ENCODE results near the gene MGST1. TPM values are rescaled to one million over a fixed set of nuclear protein-coding genes. Genes with fewer than 3 reads are reported as not detected.

Gene MGST1
- total RNA-seq, 2 donors from 2014 or later: 51.5 to 173 TPM

DNA sequence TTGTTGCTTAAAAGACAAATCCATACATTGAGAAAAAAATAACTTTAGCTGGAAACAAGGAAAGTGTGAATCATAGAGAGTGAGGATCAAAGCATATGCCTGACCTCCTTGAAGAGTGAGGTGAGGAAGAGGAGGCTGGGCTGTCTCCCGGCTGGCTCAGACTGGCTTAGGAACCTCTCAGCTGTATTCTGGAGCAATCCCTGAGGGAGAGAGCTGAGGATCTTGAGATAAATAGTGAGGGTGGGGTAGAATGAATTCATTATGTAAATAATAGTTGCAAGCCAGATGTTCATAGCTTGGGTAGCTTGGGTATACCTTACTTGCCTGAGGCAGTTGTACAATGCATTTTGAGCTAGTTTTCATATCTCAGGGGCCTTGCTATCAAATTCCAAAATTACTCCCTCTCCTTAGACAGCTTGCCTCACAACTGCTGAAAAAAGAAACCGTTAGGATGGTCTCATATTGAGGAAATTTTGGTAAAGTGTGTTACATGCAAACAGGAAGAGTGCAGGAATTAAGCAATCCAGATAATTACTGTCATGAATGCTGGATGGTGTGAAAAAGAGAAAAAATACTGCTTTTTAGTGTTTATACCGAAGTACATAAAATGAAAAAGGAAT lies 39.5 kb upstream of the MGST1 start:
- no peak for DNase-seq (ENCODE audit: low spot score)
- H3K9me3 ChIP-seq: peaks cover 0 to 14% of the 10 kb centered on the region in 2 donors
- no peaks in the 10 kb centered on the region for H3K36me3 ChIP-seq
- TF ChIP-seq, protein P1, sequence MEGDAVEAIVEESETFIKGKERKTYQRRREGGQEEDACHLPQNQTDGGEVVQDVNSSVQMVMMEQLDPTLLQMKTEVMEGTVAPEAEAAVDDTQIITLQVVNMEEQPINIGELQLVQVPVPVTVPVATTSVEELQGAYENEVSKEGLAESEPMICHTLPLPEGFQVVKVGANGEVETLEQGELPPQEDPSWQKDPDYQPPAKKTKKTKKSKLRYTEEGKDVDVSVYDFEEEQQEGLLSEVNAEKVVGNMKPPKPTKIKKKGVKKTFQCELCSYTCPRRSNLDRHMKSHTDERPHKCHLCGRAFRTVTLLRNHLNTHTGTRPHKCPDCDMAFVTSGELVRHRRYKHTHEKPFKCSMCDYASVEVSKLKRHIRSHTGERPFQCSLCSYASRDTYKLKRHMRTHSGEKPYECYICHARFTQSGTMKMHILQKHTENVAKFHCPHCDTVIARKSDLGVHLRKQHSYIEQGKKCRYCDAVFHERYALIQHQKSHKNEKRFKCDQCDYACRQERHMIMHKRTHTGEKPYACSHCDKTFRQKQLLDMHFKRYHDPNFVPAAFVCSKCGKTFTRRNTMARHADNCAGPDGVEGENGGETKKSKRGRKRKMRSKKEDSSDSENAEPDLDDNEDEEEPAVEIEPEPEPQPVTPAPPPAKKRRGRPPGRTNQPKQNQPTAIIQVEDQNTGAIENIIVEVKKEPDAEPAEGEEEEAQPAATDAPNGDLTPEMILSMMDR (IDR thresholded peaks at IDR 0.05): no peak
- H3K27me3 ChIP-seq: no peaks in the 10 kb centered on the region
- H3K4me1 ChIP-seq: no peaks in the 10 kb centered on the region
- H3K4me3 ChIP-seq: no peak overlapping the region
- H3K27ac ChIP-seq: no peak overlapping the region

DNA sequence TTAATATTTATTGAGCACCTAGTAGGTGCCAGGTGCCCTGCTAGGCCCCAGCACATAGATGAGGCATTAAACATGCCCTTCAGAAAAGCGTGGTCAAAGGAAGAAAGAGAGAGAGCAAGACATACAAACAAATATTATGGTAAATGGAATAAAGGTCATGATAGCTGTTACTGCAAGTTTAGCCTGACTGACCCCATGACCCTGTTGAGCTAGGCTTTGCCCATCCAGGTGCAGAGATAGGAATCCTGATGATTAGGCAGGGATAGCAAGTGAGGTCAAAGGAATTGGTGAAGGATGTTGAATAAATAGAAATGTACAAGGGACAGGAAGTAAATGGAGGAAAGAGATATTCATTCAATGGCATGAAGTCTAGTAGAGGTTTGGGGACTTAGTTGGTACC lies 36.5 kb upstream of the MGST1 start:
- TF ChIP-seq, protein P1 (IDR thresholded peaks at IDR 0.05): no peak
- DNase-seq (ENCODE audit: low spot score): no peak
- H3K27ac ChIP-seq: no peak overlapping the region
- H3K4me1 ChIP-seq: no peaks in the 10 kb centered on the region
- no peaks in the 10 kb centered on the region for H3K36me3 ChIP-seq
- peaks cover 0 to 14% of the 10 kb centered on the region in 2 donors for H3K9me3 ChIP-seq
- no peaks in the 10 kb centered on the region for H3K27me3 ChIP-seq
- no peak overlapping the region for H3K4me3 ChIP-seq

DNA sequence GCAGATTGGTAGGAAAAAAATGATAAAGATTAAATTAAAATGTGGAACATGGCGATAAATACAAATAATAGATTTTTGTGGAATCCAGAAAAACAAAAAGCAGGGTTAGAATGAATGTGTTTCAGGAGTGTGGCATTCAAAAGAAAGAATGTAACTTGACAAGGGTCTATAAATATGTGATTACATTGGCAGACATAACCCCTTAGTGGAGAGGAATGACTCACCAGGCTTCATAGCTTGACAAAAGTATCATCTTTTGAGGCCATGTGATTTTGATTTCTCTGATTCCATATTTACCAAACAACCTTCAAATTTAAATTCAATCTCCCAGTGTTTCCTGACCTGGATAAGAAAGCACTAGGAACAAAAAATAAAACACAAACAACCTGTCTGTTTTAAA lies 24.4 kb upstream of the MGST1 start:
- Histone ChIP-seq H3K4me1 (no peaks in the 10 kb centered on the region), H3K27ac (no peak overlapping the region), H3K4me3 (no peak overlapping the region), H3K36me3 (no peaks in the 10 kb centered on the region), H3K27me3 (no peaks in the 10 kb centered on the region), H3K9me3 (peaks cover 4% of the 10 kb centered on the region in 2 donors)
- DNase-seq (ENCODE audit: low spot score): no peak
- TF ChIP-seq, protein P1 (IDR thresholded peaks at IDR 0.05): no peak

DNA sequence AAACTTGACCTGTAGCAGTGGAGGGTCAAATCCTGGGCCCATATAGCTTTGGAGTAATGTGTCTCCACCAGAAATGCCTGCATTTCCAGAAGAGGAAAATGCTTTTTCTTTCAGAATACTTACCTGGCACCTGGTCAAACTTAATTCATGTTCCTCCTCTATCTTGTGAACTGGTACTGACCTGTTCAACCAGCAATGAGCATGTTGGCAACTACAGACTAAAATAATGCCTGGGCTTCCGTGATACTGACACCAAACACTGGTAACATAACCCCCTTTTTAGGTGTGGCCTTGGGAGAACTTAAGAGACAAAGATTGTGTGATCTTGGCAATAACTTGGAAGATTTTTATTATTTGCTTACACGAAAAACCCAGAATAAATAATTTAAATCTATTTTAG lies 23.8 kb upstream of the MGST1 start:
- no peak for DNase-seq (ENCODE audit: low spot score)
- TF ChIP-seq, protein P1 (IDR thresholded peaks at IDR 0.05): no peak

DNA sequence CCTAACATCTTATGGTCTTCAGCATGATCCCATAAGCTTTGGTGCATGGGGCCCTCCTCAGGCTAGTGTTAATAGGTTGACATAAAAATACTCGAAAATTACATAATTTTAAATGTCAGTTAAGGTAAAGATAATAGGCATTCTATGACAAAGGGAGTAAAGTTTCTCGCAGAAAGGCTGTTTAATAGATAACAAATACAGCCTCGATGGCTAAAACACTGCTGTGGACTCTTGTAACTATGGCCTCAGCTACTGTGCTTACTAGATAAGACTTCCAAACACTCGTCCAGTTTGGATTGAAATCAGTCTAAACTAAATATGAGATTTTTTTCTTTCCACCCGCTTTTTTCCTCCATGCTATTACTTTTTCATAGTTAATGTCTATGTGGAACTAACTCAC lies 23.2 kb upstream of the MGST1 start:
- no peaks in the 10 kb centered on the region for H3K4me1 ChIP-seq
- H3K4me3 ChIP-seq: no peak overlapping the region
- no peaks in the 10 kb centered on the region for H3K36me3 ChIP-seq
- H3K27ac ChIP-seq: no peak overlapping the region
- no peaks in the 10 kb centered on the region for H3K27me3 ChIP-seq
- H3K9me3 ChIP-seq: peaks cover 5 to 8% of the 10 kb centered on the region in 2 donors
- TF ChIP-seq, protein P1 (IDR thresholded peaks at IDR 0.05): no peak
- no peak for DNase-seq (ENCODE audit: low spot score)

More for the DNA sequence above, 23.8 kb upstream of the MGST1 start:
- Histone ChIP-seq H3K4me1 (no peaks in the 10 kb centered on the region), H3K9me3 (peaks cover 5 to 8% of the 10 kb centered on the region in 2 donors), H3K36me3 (no peaks in the 10 kb centered on the region), H3K27ac (no peak overlapping the region), H3K27me3 (no peaks in the 10 kb centered on the region), H3K4me3 (no peak overlapping the region)

DNA sequence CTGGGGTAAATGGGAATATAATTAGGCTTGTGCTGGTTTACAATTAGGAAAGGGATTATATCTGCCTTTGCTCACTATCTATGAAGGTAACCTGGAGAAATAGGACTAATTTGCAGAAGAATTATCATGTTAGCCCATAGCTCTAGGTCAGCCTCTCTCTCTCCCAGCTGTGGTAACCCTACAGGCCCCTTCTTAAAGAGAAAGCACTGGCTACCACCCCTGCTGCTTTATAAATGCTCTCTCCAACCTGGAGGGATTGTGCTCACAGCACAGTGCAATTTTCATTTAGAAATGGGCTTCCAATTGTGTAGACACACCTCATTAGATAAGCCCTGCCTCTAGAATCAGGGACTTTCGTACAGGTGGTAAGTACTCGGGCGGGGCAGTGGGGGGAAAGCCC lies 22.7 kb upstream of the MGST1 start:
- Histone ChIP-seq H3K4me3 (no peak overlapping the region), H3K27ac (no peak overlapping the region), H3K4me1 (no peaks in the 10 kb centered on the region), H3K27me3 (no peaks in the 10 kb centered on the region), H3K9me3 (peaks cover 5 to 8% of the 10 kb centered on the region in 2 donors), H3K36me3 (no peaks in the 10 kb centered on the region)
- no peak for DNase-seq (ENCODE audit: low spot score)
- TF ChIP-seq, protein P1 (IDR thresholded peaks at IDR 0.05): no peak
